Effector memory CD8-positive, alpha-beta T cell (primary cell): Measurements from ENCODE around the gene PRKAG2.
A peak's percentile ranks its signal among the peaks of the same experiment; 100 is the strongest.

Experiments
- ATAC-seq: fragments of 150-1000 bp; cut with Tn5 transposase; replicated peaks from 2 replicates; pipeline ENCODE4 v1.10.0; 2021; ENCODE audit warnings: mild to moderate bottlenecking, moderate library complexity
- DNase-seq, 3 experiments: peaks; one replicate each; pipeline ENCODE4 v3.0.0; 2021
- H3K27ac Mint-ChIP-seq, 2 donors: one replicate each; pipeline ENCODE4 v1.8.0; 2022; ENCODE audit warnings: mild to moderate bottlenecking in 2 of 2, mixed read lengths in 2 of 2, moderate library complexity in 2 of 2
- H3K27me3 Mint-ChIP-seq, 2 donors: one replicate each; pipeline ENCODE4 v1.8.0; 2022; ENCODE audit warnings: mixed read lengths in 2 of 2
- H3K36me3 Mint-ChIP-seq: one replicate; pipeline ENCODE4 v1.8.0; 2022; ENCODE audit warnings: mild to moderate bottlenecking, moderate library complexity, mixed read lengths; ENCODE audit not compliant: insufficient read depth
- H3K4me1 Mint-ChIP-seq, 2 donors: one replicate each; pipeline ENCODE4 v1.8.0; 2022; ENCODE audit warnings: low read depth in 2 of 2, mixed read lengths in 2 of 2
- H3K4me3 Mint-ChIP-seq, 2 donors: one replicate each; pipeline ENCODE4 v1.8.0; 2022; ENCODE audit warnings: mild to moderate bottlenecking in 2 of 2, mixed read lengths in 2 of 2, moderate library complexity in 2 of 2
- H3K9me3 Mint-ChIP-seq, 2 donors: one replicate each; pipeline ENCODE4 v1.8.0; 2022; ENCODE audit warnings: mixed read lengths in 2 of 2

The PRKAG2 gene

GRCh38 chr7:151672716-151673115 is 204.2 kb downstream of the PRKAG2 start:
- H3K27ac Mint-ChIP-seq = no peak overlapping the region
- no peaks in the 10 kb centered on the region for H3K27me3 Mint-ChIP-seq
- peaks cover 7% of the 10 kb centered on the region for H3K36me3 Mint-ChIP-seq
- no peak overlapping the region for H3K4me3 Mint-ChIP-seq
- peaks cover 0 to 7% of the 10 kb centered on the region in 2 donors for H3K9me3 Mint-ChIP-seq
- ATAC-seq = no peak
- no peak for DNase-seq
- peaks cover 8 to 10% of the 10 kb centered on the region in 2 donors for H3K4me1 Mint-ChIP-seq

DNA sequence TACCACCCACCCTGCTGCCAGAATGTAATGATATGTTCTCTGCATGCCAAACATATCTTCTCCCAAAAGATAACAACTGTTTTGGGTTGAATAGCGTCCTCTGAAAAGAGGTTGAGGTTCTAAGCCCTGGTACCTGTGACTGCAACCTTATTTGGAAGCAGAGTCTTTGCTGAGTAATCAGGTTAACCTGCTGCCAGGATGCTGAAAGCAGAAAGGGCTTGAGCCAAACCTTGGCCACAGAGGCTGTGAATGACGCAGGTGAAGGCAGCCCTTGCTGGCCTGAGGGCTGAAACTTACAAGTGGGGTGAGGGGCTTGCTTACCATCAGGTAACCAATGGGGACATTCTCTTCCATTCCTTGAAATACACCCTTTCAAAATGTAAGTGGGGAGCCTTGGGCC is 205.4 kb downstream of the PRKAG2 start:
- ATAC-seq (no peak), DNase-seq (no peak)
- H3K4me1 Mint-ChIP-seq = peaks cover 8 to 17% of the 10 kb centered on the region in 2 donors
- no peak overlapping the region for H3K27ac Mint-ChIP-seq
- peaks cover 7% of the 10 kb centered on the region for H3K36me3 Mint-ChIP-seq
- no peak overlapping the region for H3K4me3 Mint-ChIP-seq
- peaks cover 2 to 7% of the 10 kb centered on the region in 2 donors for H3K9me3 Mint-ChIP-seq
- no peaks in the 10 kb centered on the region for H3K27me3 Mint-ChIP-seq

- Mint-ChIP-seq H3K4me1 (peaks cover 8 to 16% of the 10 kb centered on the region in 2 donors), H3K36me3 (peaks cover 4% of the 10 kb centered on the region), H3K27ac (no peak overlapping the region), H3K4me3 (no peak overlapping the region), H3K9me3 (peaks cover 2 to 7% of the 10 kb centered on the region in 2 donors), H3K27me3 (no peaks in the 10 kb centered on the region)
- DNase-seq (no peak), ATAC-seq (no peak)
These were observed 207.2 kb downstream of the PRKAG2 start for GRCh38 chr7:151669762-151670161.

- Mint-ChIP-seq H3K4me1 (peaks cover 8 to 16% of the 10 kb centered on the region in 2 donors), H3K27me3 (no peaks in the 10 kb centered on the region), H3K9me3 (peaks cover 2 to 7% of the 10 kb centered on the region in 2 donors), H3K27ac (no peak overlapping the region), H3K36me3 (no peaks in the 10 kb centered on the region), H3K4me3 (no peak overlapping the region)
- no peak for ATAC-seq
- DNase-seq = no peak
These were observed 210.0 kb downstream of the PRKAG2 start for GRCh38 chr7:151666886-151667285.

- no peaks in the 10 kb centered on the region for H3K27me3 Mint-ChIP-seq
- ATAC-seq (no peak), DNase-seq (no peak)
- H3K27ac Mint-ChIP-seq = peak overlapping the region in 1 of 2 donors; percentile 9
- no peak overlapping the region for H3K4me3 Mint-ChIP-seq
- H3K36me3 Mint-ChIP-seq = no peaks in the 10 kb centered on the region
- H3K4me1 Mint-ChIP-seq = peaks cover 7 to 16% of the 10 kb centered on the region in 2 donors
- H3K9me3 Mint-ChIP-seq = peaks cover 2 to 7% of the 10 kb centered on the region in 2 donors
These were observed 211.5 kb downstream of the PRKAG2 start for GRCh38 chr7:151665368-151665767.

DNA sequence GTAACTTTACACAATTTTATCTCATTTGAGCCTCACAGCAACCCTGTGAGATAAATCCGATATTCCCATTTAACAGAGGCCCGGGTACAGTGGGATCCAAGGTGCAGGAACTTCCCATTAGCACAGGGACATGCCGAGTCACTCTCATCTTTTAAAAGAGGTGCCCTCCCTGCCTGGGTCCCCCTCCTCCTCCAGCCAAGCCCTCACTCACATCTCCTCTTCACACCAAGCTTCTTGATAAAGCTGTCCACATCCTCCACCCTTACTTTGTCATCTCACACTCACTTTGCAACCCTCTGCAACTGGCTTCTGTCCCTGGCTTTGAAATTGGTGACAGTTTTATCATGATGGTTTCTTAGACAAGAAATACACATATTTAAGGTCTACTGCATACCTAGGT is 212.6 kb downstream of the PRKAG2 start:
- DNase-seq = no peak
- H3K36me3 Mint-ChIP-seq = no peaks in the 10 kb centered on the region
- ATAC-seq = no peak
- peaks cover 2 to 7% of the 10 kb centered on the region in 2 donors for H3K9me3 Mint-ChIP-seq
- no peaks in the 10 kb centered on the region for H3K27me3 Mint-ChIP-seq
- H3K4me1 Mint-ChIP-seq = peaks cover 4 to 16% of the 10 kb centered on the region in 2 donors
- no peak overlapping the region for H3K4me3 Mint-ChIP-seq
- no peak overlapping the region for H3K27ac Mint-ChIP-seq

DNA sequence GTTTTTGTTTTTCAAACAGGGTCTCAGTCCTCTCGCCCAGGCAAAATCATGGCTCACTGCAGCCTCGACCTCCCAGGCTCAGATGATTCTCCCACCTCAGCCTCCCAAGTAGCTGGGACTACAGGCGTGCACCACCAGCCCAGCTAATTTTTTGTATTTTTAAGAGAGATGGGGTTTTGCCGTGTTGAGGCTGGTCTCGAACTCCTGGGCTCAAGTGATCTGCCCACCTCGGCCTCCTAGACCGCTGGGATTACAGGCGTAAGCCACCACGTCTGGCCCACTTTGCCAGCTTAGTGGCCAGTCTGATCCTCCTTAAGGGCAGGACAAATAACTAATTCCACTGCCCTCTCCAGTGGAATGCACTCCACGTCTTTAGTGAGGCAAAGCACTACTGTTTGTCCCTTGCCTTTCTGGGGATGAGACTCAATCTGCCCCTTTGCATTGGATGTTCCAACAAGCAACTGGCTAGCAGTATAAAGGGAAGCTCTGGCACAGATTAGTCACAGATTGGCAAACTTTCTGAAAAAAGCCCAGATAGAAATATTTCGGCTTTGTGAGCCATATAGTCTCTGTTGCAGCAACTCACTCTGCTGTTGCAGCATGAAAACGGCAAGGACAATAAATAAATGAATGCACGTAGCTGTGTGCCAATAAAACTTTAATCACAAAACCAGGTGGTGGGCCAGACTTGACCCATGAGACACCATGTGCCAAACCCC is 213.4 kb downstream of the PRKAG2 start:
- H3K4me1 Mint-ChIP-seq = peaks cover 4 to 13% of the 10 kb centered on the region in 2 donors
- peaks cover 2 to 7% of the 10 kb centered on the region in 2 donors for H3K9me3 Mint-ChIP-seq
- H3K4me3 Mint-ChIP-seq = no peak overlapping the region
- H3K27me3 Mint-ChIP-seq = no peaks in the 10 kb centered on the region
- ATAC-seq (no peak), DNase-seq (no peak)
- H3K36me3 Mint-ChIP-seq = no peaks in the 10 kb centered on the region
- no peak overlapping the region for H3K27ac Mint-ChIP-seq

GRCh38 chr7:151662251-151662826 is 214.6 kb downstream of the PRKAG2 start:
- Mint-ChIP-seq H3K36me3 (no peaks in the 10 kb centered on the region), H3K27ac (no peak overlapping the region), H3K27me3 (no peaks in the 10 kb centered on the region), H3K9me3 (peaks cover 0 to 2% of the 10 kb centered on the region in 2 donors), H3K4me3 (no peak overlapping the region), H3K4me1 (peaks cover 0 to 4% of the 10 kb centered on the region in 2 donors)
- ATAC-seq (no peak), DNase-seq (no peak)

GRCh38 chr7:151661587-151661986 is 215.3 kb downstream of the PRKAG2 start:
- H3K9me3 Mint-ChIP-seq = no peaks in the 10 kb centered on the region
- no peak overlapping the region for H3K27ac Mint-ChIP-seq
- H3K4me1 Mint-ChIP-seq = no peaks in the 10 kb centered on the region
- no peak overlapping the region for H3K4me3 Mint-ChIP-seq
- ATAC-seq (no peak), DNase-seq (no peak)
- no peaks in the 10 kb centered on the region for H3K27me3 Mint-ChIP-seq
- H3K36me3 Mint-ChIP-seq = no peaks in the 10 kb centered on the region

GRCh38 chr7:151660141-151660540 is 216.8 kb downstream of the PRKAG2 start:
- no peak overlapping the region for H3K4me3 Mint-ChIP-seq

GRCh38 chr7:151659219-151659618 is 217.7 kb downstream of the PRKAG2 start:
- Mint-ChIP-seq H3K4me1 (no peaks in the 10 kb centered on the region), H3K4me3 (no peak overlapping the region), H3K27me3 (no peaks in the 10 kb centered on the region), H3K27ac (no peak overlapping the region), H3K9me3 (no peaks in the 10 kb centered on the region), H3K36me3 (no peaks in the 10 kb centered on the region)
- DNase-seq = no peak
- no peak for ATAC-seq

More at GRCh38 chr7:151660141-151660540, 216.8 kb downstream of the PRKAG2 start:
- DNase-seq = no peak
- Mint-ChIP-seq H3K36me3 (no peaks in the 10 kb centered on the region), H3K27ac (no peak overlapping the region), H3K9me3 (no peaks in the 10 kb centered on the region), H3K4me1 (no peaks in the 10 kb centered on the region), H3K27me3 (no peaks in the 10 kb centered on the region)
- no peak for ATAC-seq

GRCh38 chr7:151658778-151659177 is 218.1 kb downstream of the PRKAG2 start:
- H3K4me3 Mint-ChIP-seq = no peak overlapping the region
- H3K27ac Mint-ChIP-seq = no peak overlapping the region
- no peaks in the 10 kb centered on the region for H3K4me1 Mint-ChIP-seq
- no peaks in the 10 kb centered on the region for H3K9me3 Mint-ChIP-seq
- no peak for ATAC-seq
- H3K36me3 Mint-ChIP-seq = no peaks in the 10 kb centered on the region
- no peak for DNase-seq
- H3K27me3 Mint-ChIP-seq = no peaks in the 10 kb centered on the region

DNA sequence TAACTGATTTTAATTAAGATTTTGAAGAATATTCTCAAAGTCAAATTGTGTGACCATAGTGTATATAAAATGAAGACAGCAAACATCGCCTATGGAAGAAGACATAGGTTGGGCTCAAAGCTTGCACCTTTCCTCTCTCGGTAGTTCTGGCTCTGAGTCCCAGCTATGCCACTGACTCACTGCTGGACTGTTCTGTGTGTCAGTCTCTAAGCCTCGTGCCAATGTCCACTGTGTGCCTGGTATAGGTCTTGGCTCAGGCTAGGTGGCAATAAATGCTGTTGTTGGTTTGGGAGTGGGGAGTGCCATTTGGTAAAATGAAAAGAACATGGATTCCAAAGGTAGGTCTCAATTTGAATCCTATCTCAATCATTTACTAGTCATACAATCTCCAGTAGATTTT is 219.7 kb downstream of the PRKAG2 start:
- no peak for DNase-seq
- H3K36me3 Mint-ChIP-seq = no peaks in the 10 kb centered on the region
- no peaks in the 10 kb centered on the region for H3K4me1 Mint-ChIP-seq
- no peak overlapping the region for H3K4me3 Mint-ChIP-seq
- no peaks in the 10 kb centered on the region for H3K9me3 Mint-ChIP-seq
- H3K27me3 Mint-ChIP-seq = no peaks in the 10 kb centered on the region
- no peak overlapping the region for H3K27ac Mint-ChIP-seq
- no peak for ATAC-seq

DNA sequence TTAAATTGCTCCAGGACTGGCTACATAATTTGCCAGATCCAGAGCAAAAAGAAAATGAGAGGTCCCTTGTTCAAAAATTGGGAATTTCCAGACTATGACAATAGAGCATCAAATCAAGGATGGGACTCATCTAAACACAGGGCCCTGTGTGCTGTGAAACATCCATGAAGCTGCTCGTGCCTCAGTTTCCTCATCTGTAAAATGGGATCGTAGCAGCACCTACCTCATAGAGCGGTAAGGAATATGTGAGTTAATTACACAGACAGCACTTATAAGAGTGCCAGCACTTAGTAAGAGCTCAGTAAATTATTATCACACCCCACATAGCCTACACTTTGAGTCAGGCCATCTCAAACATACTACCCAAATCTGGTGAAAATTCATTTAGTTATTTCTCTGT is 221.4 kb downstream of the PRKAG2 start:
- DNase-seq (no peak), ATAC-seq (no peak)
- Mint-ChIP-seq H3K9me3 (no peaks in the 10 kb centered on the region), H3K27me3 (no peaks in the 10 kb centered on the region), H3K4me1 (no peaks in the 10 kb centered on the region), H3K27ac (no peak overlapping the region), H3K4me3 (no peak overlapping the region), H3K36me3 (no peaks in the 10 kb centered on the region)
